A673 (cell line): ENCODE data around the gene GET4. TPM values are rescaled to one million over a fixed set of nuclear protein-coding genes. Genes with fewer than 3 reads are reported as not detected.
"Not testable (repeated sequence)": the region's sequence is repeated elsewhere in the genome, so short reads cannot be mapped to it uniquely, and the experiment has no call there.

ENCODE experiments used
- BruUV-seq: library from RNA; stranded (reverse); fragments of 400-500 nt; replicated peaks from 2 replicates; lab custom pipeline; 2021; lab: Mats Ljungman, UMichigan
- CTCF ChIA-PET: fragments of 300-600 bp; sonication (Branson Sonifier 250); formaldehyde crosslinking; loops from one replicate; lab custom pipeline; 2022; ENCODE audit warnings: antibody characterized with exemption; lab: Charles Lee
- POLR2A ChIA-PET: fragments of 300-600 bp; sonication (Branson Sonifier 250); formaldehyde crosslinking; loops from one replicate; lab custom pipeline; 2022; ENCODE audit warnings: antibody characterized with exemption; ENCODE audit not compliant: low non-redundant PET; lab: Charles Lee
- DNase-seq: peaks from one replicate; pipeline ENCODE4 v3.0.0-alpha.2; 2015; ENCODE audit warnings: low spot score
- H3K27ac ChIP-seq: fragments of 200-600 bp; sonication (generic); 2 replicates; pipeline ENCODE4 v1.5.1; 2016; ENCODE audit warnings: mixed run types, low read depth, mild to moderate bottlenecking, mixed read lengths, antibody characterized with exemption, low read length; ENCODE audit not compliant: poor library complexity, severe bottlenecking
- H3K27me3 ChIP-seq: fragments of 200-600 bp; sonication (generic); replicated peaks from 2 replicates; pipeline ENCODE4 v1.6.1; 2017; ENCODE audit warnings: mixed run types, low read depth, mild to moderate bottlenecking, mixed read lengths, antibody characterized with exemption, low read length; ENCODE audit not compliant: insufficient read depth, poor library complexity
- H3K36me3 ChIP-seq: fragments of 200-600 bp; sonication (generic); 2 replicates; pipeline ENCODE4 v1.6.1; 2016; ENCODE audit warnings: mixed run types, mild to moderate bottlenecking, mixed read lengths, antibody characterized with exemption, low read length; ENCODE audit not compliant: insufficient read depth, poor library complexity, severe bottlenecking
- H3K4me1 ChIP-seq: fragments of 200-600 bp; sonication (generic); 2 replicates; pipeline ENCODE4 v1.6.1; 2017; ENCODE audit warnings: mixed run types, mild to moderate bottlenecking, mixed read lengths, antibody characterized with exemption, low read length; ENCODE audit not compliant: insufficient read depth, poor library complexity, severe bottlenecking
- H3K4me3 ChIP-seq: fragments of 200-600 bp; sonication (generic); 2 replicates; pipeline ENCODE4 v1.5.1; 2016; ENCODE audit warnings: low read depth, mixed run types, mild to moderate bottlenecking, mixed read lengths, low read length; ENCODE audit not compliant: poor library complexity, severe bottlenecking
- H3K9me3 ChIP-seq: fragments of 200-600 bp; sonication (generic); 2 replicates; pipeline ENCODE4 v1.6.1; 2016; ENCODE audit warnings: mixed run types, low read depth, mild to moderate bottlenecking, mixed read lengths, antibody characterized with exemption, low read length; ENCODE audit not compliant: poor library complexity, severe bottlenecking
- EZH2 ChIP-seq: fragments of 200-600 bp; sonication (generic); IDR thresholded peaks from 2 replicates; pipeline ENCODE4 v1.6.1; 2017; ENCODE audit warnings: borderline replicate concordance, low read depth, mild to moderate bottlenecking, mixed read lengths, antibody characterized with exemption, low read length; ENCODE audit not compliant: poor library complexity, severe bottlenecking
- intact Hi-C: fragments of 100-400 bp; cut with micrococcal nuclease; formaldehyde crosslinking; loops from one replicate; pipeline ENCODE4 v1.10.0; 2022; ENCODE audit not compliant: unreplicated experiment
- total RNA-seq: library from RNA; stranded (reverse); gene quantifications from 2 replicates; pipeline ENCODE4 v1.2.3, GENCODE V29; 2021
- TF ChIP-seq, protein P1 (sequence below): fragments of 300-800, 200-600 bp; sonication (generic); conservative IDR thresholded peaks from 2 replicates; pipeline ENCODE4 v1.5.1; 2017; ENCODE audit warnings: low read depth, mild to moderate bottlenecking, antibody characterized with exemption, low read length, moderate library complexity, mixed read lengths

The GET4 gene
- total RNA-seq, 1 experiment from 2014 or later: 49.7 TPM

DNA sequence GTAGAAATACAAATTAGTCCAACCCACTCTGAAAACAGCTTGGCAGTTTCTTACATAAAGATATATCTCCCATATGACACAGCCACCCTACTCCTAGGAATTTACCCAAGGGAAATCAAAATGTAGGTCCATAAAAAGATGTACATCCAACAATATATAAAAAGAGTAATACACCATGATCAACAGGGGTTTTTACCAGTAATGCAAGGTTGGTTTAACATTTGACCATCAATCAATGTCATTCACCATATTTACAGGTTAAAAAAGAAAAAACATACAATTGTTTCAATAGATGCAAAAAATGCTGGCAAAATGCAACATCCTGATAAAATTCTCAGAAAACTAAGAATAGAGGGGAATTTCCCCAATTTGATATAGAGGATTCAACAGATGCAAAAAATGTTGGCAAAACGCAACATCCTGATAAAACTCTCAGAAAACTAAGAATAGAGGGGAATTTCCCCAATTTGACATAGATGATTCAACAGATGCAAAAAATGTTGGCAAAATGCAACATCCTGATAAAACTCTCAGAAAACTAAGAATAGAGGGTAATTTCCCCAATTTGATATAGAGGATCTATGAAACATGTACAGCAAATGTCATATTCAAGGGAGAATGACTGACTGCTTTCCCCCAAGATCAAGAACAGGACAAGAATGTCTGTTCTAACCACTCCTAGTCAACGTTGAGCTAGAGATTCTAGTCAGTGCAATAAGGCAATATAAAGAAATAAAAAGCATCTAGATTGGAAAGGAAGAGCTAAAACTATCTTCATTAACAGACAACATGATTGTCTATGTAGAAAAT, 64.5 kb downstream of the GET4 start:
- no TSS peak for BruUV-seq
- Histone ChIP-seq H3K9me3 (no peaks in the 10 kb centered on the region), H3K27ac (no peak overlapping the region), H3K27me3 (peaks cover 11% of the 10 kb centered on the region), H3K4me3 (no peak overlapping the region), H3K36me3 (no peaks in the 10 kb centered on the region), H3K4me1 (no peaks in the 10 kb centered on the region)
- intact Hi-C loops: no loop called here
- POLR2A ChIA-PET: no interaction called here
- CTCF ChIA-PET: no interaction called here
- DNase-seq: no peak
- no peak for TF ChIP-seq EZH2
- TF ChIP-seq, protein P1, sequence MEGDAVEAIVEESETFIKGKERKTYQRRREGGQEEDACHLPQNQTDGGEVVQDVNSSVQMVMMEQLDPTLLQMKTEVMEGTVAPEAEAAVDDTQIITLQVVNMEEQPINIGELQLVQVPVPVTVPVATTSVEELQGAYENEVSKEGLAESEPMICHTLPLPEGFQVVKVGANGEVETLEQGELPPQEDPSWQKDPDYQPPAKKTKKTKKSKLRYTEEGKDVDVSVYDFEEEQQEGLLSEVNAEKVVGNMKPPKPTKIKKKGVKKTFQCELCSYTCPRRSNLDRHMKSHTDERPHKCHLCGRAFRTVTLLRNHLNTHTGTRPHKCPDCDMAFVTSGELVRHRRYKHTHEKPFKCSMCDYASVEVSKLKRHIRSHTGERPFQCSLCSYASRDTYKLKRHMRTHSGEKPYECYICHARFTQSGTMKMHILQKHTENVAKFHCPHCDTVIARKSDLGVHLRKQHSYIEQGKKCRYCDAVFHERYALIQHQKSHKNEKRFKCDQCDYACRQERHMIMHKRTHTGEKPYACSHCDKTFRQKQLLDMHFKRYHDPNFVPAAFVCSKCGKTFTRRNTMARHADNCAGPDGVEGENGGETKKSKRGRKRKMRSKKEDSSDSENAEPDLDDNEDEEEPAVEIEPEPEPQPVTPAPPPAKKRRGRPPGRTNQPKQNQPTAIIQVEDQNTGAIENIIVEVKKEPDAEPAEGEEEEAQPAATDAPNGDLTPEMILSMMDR: no peak

DNA sequence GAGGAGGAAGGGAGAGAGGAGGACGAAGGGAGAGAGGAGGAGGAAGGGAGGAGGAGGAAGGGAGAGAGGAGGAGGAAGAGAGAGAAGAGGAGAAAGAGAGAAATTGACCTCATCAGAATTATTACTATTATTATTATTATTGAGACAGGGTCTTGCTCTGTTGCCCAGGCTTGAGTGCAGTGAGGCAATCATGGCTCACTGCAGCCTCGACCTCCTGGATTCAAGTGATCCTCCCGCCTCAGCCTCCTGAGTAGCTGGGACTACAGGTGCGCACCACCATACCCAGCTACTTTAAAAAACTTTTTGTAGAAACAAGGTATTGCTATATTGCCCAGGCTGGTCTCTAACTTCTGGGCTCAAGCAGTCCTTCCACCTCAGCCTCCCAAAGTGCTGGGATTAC, 67.4 kb downstream of the GET4 start:
- peaks cover 11% of the 10 kb centered on the region for H3K27me3 ChIP-seq
- POLR2A ChIA-PET, intact Hi-C loops, H3K36me3 ChIP-seq, BruUV-seq, DNase-seq, H3K9me3 ChIP-seq, H3K4me3 ChIP-seq, H3K4me1 ChIP-seq, H3K27ac ChIP-seq: not testable (repeated sequence)
- CTCF ChIA-PET: interaction anchor here (0.7 kb wide), 1 partner anchor 122 kb away, joined by 4 read pairs; no protein-coding TSS in a partner anchor

DNA sequence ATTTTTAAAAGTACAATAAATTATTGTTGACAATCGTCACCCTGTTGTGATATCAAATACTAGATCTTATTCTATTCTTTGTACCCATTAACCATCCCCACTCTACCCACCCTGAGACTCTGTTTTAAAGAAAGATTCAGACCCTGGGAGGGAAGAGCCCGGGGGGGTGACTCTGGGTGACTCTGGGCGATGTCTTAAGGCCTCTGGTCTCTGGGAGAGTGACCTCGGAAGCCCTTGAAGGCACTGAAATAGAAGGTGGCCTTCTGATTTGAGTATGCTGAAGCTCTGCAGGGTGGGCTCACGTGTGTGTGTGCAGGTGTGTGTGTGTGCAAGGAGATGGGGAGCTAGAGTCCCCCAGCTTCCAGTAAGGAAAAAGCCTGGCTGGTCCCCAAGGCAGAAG, 68.4 kb downstream of the GET4 start:
- intact Hi-C loops: no loop called here
- TF ChIP-seq EZH2: no peak
- TF ChIP-seq, protein P1: no peak
- no TSS peak for BruUV-seq
- Histone ChIP-seq H3K4me3 (no peak overlapping the region), H3K4me1 (no peaks in the 10 kb centered on the region), H3K9me3 (no peaks in the 10 kb centered on the region), H3K27ac (no peak overlapping the region), H3K36me3 (no peaks in the 10 kb centered on the region), H3K27me3 (peaks cover 11% of the 10 kb centered on the region)
- DNase-seq: no peak
- CTCF ChIA-PET: no interaction called here
- POLR2A ChIA-PET: no interaction called here
